ENCODE measurements around the gene ADCY2. TPM values are rescaled to one million over a fixed set of nuclear protein-coding genes. Genes with fewer than 3 reads are reported as not detected.
A peak's percentile ranks its signal among the peaks of the same experiment; 100 is the strongest.
"Not testable (repeated sequence)": the region's sequence is repeated elsewhere in the genome, so short reads cannot be mapped to it uniquely, and the experiment has no call there.

ADCY2 gene
- polyA plus RNA-seq, 3 donors: 4.5 to 6.8 (median 6.3) TPM

DNA sequence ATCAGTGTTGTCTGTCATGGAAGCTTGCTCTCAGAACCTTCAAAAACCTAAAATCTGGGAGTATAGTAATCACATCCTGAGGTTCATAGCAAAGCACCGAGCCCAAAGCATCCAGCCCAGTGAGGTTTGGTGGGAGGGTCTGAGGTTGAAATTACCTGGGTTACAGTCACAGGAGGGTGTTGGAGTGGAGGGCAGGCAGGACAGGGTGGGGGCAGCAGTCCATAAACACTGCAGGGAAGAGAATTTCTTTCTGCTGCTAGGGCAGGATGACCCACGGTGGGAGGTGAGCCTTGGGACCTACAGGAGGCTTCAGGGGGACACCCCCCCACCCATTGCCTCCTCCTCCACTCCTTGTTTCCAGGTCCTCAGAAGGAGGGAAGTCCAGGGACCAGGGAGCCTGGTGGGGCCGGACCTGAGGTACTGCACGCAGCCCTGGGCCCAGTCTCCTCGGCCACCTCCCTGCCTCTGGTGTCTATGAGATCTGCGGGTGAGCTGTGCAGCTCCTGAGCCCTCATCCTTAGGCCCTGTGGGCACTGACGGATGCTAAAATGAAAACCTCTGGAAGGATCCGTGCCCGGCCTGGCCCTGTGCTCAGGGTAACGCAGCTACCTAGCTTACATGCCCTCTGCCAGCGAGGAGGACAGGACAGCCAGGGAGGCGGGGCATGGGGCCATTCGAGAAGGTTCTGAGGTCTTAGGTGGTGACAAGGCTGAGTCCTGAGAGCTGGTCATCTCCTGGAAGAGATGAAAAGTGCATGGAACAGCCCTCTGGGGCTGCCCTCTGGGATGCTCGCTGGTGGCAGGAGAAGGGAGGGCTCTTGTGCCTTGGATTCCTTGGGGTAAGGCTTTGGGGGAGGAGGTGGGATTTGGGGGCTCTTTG, 1.8 kb upstream of the ADCY2 start:
- DNase-seq (ENCODE audit: extremely low read depth in 1 of 11, low read depth in 9 of 11, low spot score in 4 of 11): no peak

DNA sequence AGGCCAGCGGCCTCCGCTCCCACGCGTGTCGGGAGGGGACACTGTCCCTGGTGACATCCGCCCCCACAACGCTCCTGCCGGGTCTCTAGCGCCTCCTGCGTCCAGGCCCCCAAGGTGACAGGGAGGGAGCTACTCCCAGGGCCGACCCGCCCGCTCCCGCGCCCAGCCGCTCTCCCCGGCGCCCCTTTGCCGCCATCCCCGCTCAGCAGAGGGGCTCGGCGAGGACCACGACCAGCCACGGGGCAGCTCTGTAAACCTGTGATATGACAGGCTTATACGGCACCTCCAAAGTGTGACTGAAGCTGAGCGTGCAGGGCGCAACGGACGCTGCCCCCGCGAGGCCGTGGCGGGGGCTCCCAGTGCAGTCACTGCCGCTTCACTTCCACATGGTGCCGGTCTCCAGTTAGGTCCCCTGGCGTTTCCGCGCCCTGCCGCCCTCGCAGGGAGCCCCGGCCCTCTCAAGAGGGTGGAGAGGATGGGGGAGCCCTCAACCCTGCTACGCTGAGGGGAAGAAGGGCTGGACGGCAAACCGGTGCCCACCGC, 978 bp upstream of the ADCY2 start:
- peak in 1 of 11 donors; percentile 7 for DNase-seq (ENCODE audit: extremely low read depth in 1 of 11, low read depth in 9 of 11, low spot score in 4 of 11)

DNA sequence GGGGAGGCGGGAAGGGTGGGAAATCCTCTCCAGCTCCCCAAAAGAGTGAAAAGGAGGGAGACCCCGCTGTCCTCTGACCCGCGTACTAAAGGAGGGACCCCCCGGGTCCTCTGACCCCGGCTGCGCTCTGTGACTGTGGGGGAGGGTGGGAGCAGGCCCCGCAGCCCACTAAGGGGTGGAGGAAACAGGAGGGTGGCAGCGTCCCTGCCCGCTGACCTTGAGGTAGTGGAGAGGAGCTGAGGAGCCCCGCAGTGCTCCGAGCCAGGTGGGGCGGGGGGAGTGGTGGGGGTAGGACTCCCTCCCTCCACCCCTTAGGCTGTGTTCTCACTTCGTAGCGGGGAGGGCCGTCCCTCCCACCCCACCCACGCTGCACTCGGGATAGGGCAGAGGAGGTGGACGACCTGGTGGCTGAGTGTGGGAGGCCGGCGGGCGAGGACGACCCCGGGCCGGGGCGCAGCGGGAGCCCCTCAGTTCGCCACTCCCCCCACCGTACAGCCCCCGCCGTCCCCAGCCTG, 449 bp upstream of the ADCY2 start:
- DNase-seq (ENCODE audit: extremely low read depth in 1 of 11, low read depth in 9 of 11, low spot score in 4 of 11): no peak

DNA sequence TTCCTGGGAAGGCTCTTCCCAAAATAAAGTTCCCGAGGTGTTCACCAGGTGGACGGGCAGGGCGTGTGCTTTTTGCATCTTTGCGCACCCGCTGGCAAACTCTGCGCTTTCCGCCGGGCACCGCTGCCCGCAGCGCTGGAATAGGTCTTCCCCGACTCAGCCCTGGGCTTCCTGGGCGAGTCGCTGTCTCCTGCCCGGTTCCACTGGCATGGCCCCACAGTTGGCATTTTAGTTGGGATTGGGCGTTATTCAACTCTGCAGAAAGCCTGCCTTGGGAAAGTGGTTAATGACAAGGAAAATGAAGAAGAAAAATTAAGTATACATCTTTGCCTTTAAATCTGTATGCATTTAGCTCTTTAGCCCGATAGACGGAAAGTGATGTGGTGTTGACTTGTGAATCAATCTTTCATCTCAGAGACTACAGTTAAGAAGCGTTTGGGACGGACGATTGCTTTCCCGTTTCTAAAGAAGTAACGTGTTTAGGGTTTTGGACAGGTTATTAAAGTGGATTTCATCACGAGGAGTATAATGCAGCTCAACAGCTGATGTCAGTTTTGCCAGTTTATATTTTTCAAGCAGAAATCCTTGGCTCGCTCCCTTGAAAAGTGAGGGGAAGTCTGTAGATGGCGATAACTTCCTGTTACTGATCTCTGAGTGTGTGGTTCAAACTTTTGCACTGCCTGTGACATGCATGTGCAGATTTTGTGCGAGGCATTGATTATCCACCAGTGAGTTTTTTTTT, 946 bp downstream of the ADCY2 start:
- peak in 1 of 11 donors; percentile 44 for DNase-seq (ENCODE audit: extremely low read depth in 1 of 11, low read depth in 9 of 11, low spot score in 4 of 11)

DNA sequence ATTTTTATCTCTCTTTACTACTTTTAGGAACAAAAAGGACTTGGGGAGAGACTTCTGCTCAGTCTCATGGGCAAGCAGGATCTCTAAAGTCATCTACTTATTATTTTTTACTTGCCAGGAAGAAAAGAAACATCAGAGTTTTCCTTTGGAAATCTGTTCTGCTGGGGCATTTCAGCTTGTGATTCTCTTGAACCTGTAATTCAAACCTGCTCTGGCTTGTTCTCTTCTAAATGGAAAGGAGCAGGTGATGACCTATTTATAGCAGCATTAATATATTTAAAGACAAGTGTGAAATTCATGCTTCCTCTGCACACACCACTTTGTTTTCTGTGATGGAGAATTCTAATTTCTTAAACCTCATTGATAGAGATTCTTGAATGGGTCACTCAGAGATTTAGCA, 2.0 kb downstream of the ADCY2 start:
- no peak for DNase-seq (ENCODE audit: extremely low read depth in 1 of 11, low read depth in 9 of 11, low spot score in 4 of 11)

DNA sequence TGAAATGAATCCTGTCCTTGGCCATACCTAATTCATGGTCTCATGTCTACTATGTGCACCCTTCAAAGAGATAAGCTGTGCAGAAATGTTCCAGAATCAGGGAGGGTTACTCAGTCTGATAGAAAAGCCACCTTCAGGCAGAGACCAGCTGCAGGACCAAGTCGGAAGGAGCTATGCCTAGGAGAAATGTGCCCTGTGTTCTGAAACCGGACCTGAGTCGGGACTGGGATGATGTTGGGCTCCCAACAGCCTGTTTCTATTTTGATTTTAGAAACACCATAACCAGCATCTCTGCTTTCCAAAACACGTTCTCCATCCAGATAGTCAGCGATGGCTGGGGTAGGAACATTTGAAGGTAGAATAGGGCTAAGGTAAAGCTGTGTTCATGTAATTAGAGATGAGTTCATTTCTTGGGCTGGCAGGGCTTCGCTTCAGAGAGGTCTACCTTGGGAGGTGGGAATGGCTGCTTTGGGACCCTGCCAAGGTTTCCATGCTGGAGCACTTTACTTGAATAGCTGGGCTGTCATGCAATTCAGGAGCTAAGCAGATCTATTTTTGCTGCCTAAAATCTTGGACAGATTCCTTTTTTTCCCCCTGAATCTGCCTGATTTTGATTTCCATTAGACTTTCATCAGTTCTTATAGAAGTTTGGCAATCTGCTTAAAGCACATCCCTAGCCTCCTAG, 2.8 kb downstream of the ADCY2 start:
- no peak for DNase-seq (ENCODE audit: extremely low read depth in 1 of 11, low read depth in 9 of 11, low spot score in 4 of 11)

DNA sequence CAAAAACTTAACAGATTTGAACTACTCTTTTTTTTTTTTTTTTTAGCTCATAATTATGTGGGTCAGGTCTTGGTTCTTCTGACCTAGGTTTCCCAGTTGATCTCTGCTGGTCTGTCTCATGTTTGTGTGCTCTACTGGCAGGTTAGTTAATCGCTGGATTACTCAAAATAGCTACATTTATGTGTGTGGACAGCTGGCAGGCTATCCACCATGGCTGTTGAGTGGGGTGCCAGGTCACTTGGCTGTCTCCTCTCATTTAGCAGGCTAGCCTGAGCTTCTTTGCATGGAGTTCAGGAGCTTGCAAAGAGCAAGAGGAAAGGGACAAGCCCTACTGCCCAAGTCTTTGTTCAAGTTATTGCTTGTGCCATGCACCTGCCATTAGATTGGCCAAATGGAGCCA, 9.3 kb downstream of the ADCY2 start:
- DNase-seq (ENCODE audit: extremely low read depth in 1 of 11, low read depth in 9 of 11, low spot score in 4 of 11): no peak

DNA sequence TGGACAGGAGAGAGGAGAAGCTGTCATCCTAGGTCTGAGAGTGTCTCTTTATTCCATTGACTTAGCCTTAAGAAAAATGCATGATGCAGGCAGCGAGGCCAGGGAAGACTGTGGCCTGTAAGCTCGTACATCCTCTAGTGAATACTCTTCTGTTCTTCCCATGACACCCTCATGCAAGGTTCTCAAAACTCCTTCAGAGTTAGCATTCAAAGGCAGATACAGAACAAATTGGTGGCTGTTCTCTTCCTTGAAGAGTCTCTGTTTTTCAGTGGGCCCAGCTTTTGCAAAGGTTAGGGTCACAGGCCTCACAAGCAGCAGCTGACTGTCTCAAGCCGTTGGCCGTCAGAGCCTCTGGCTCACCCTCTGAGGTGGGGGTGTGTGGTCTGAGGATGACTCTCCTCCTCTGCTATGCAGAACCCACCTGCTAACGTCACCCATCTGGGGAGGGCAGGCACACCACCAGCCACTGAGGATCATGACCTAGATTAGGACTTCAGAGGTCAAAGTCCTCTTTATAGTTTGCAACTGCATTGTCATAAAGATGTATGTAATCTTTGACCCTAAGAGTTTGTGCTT, 15.1 kb downstream of the ADCY2 start:
- no peak for DNase-seq (ENCODE audit: extremely low read depth in 1 of 11, low read depth in 9 of 11, low spot score in 4 of 11)

DNA sequence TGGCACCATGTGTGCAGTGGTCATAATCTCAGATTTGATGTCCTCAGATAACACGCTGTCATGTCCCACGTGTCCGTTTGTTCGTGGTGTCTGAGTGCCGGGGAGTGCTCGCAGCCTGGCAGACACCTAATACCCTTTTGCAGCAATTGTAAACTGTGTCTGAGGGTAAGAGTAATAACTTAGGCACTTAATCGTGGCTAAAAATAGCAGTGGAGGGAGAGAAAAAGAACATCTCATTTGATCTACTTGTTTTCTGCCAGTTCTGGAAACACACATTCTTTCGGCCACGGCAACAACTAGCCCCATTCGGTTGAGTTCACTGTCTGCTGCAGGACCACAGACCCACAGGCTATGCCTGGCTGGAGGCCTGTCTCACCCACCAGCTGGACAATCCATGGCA, 16.5 kb downstream of the ADCY2 start:
- no peak for DNase-seq (ENCODE audit: extremely low read depth in 1 of 11, low read depth in 9 of 11, low spot score in 4 of 11)

DNA sequence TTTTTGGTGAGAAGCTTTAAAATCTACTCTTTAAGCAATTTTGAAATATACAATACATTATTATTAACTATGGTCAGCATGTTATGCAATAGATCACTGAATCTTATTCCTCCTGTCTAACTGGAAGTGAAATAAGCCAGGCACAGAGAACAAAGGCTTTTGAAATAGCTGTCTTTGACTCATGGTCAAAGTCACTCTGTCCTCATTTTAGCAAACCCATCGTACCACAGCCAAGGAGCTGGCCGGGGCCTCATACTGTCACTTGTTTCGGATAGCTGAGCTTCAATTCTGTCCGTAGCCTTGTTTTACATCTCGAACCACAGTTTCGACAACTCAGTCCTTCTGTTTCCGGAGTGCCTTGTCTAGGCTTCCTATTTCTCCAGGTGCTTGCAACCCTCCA, 19.2 kb downstream of the ADCY2 start:
- DNase-seq (ENCODE audit: extremely low read depth in 1 of 11, low read depth in 9 of 11, low spot score in 4 of 11): no peak

DNA sequence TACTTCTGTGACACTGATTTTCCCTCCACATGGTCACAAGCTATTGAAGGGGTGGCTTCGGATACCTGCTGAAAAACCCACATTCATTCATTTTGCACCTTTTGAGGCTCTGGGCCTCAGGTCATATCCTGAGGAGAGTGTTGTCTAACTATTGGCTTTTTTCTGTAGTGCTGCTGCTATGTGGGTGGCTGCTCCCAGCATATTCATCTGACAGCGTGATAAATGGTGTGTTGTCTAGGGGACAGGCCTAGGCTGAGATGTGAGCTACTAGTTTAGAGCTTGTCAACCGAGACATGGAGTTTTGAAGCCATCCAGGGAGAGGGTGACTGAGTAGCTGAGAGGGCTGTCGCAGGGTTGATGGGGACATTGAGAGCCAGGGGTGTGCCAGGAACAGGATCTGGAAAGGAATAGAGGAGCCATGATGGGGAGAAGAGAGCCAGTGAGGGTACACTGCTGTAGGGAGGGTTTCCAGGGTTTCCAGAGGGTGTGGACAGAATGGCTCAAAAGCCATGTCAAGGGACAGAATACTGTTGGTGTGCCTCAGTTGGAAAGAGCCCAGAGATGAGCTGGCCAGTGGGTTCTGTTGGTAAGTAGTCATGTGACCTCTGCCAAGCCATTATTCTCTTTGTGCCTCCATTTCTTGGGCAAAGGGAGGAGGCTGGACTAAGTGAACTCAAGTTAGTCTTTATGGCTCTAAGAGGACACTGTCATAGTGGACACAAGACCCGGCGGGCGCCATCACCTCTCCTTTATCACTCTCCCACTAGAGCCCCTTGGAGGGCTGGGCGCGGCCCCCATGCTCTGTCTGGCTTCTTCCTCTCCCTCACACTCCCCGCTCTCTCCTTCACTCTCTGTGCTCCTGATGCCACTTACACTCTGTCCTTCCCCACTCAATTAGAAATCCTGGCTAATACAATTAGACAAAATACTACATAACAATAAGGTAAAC, 19.9 kb downstream of the ADCY2 start:
- no peak for DNase-seq (ENCODE audit: extremely low read depth in 1 of 11, low read depth in 9 of 11, low spot score in 4 of 11)

DNA sequence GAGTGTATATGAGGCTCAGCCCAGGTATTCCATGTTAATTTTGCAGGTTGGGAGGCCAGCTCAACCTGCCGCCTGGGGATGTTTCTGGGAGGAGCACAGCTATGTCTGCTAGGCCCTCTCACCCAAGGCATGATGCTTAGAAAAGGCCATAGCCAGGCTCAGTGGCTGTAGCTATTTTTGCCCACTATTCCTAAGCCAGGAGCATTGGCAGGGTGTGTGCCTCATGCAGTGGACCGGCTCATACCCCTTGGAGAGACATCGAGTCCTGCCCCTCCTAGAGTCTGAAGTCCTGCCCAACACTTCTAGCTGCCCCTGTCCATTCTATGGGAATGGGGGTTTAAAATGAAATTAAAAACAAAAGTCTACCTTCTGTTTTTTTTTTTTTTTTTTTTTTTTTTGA, 22.3 kb downstream of the ADCY2 start:
- DNase-seq (ENCODE audit: extremely low read depth in 1 of 11, low read depth in 9 of 11, low spot score in 4 of 11): no peak

DNA sequence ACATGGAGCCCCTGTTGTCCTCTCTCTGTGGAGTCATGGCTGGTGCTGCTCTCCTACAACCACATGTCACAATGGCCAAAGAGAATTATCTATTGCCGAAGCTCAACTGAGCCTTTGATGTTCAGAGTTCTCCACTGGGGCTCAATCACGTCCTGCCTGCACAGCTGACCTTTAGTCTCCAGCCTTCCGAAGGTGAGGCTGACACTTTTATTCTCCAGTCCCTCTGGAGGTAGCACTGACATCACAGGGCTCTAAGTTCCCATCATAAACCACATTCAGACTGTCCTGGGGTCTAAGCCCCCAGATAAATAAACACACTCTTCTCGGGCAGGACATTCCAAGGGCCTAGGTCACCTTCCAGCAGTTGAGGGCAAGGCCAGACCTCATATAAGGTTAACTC, 23.4 kb downstream of the ADCY2 start:
- DNase-seq (ENCODE audit: extremely low read depth in 1 of 11, low read depth in 9 of 11, low spot score in 4 of 11): no peak

DNA sequence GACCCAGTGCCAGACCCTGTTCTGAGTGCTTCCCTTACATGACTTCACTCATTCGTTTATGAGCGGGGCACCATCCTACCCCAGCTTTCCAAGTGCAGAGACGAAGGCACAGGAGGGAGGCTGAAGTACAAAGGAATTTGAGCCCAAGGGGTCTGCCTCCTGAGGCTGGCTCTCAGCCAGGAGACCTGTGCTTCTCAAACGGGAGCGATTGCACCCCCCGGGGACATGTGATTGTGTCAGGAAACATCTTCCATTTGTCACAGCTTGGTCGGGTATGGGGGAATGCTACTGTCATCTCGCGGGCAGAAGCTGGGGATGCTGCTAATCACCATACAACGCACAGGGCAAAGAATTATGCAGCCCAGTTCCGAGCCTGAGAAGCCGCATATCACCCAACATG, 23.9 kb downstream of the ADCY2 start:
- no peak for DNase-seq (ENCODE audit: extremely low read depth in 1 of 11, low read depth in 9 of 11, low spot score in 4 of 11)

DNA sequence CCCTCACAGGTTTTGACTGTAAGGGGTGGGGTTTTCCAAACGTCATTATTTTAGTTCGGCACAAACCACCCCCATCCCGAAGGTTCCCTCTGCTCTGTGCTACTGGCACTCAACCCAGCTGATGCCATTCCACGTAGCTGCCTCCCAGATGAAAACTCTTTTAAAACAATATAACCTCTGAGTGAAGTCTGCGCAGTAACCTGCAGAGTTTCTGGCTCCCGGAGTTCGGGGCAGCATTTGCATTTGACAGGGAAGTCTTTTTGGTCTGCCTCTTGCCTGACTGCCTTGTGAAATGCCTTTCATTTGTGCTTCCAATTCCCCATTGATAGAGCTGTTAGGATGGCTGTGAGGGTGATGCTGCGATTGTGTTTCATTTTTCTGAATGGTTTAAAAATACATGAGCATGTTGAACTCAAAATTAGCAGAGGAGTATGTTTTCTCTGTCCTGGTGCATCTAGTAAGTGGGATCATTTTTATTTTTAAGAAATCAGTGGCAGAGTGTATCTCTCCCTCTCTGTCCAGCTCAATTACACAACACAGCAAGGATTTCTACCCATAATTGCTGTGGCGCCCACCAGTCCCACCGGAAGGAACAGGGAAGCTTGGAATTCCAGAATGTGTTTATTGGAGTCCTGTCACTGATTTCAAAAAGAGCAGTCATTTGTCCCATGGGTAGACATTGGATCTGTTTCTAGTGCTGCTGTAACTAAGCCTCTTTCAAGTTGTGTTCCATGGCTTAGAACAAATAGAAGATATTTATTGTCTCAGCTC, 24.8 kb downstream of the ADCY2 start:
- DNase-seq (ENCODE audit: extremely low read depth in 1 of 11, low read depth in 9 of 11, low spot score in 4 of 11): no peak

DNA sequence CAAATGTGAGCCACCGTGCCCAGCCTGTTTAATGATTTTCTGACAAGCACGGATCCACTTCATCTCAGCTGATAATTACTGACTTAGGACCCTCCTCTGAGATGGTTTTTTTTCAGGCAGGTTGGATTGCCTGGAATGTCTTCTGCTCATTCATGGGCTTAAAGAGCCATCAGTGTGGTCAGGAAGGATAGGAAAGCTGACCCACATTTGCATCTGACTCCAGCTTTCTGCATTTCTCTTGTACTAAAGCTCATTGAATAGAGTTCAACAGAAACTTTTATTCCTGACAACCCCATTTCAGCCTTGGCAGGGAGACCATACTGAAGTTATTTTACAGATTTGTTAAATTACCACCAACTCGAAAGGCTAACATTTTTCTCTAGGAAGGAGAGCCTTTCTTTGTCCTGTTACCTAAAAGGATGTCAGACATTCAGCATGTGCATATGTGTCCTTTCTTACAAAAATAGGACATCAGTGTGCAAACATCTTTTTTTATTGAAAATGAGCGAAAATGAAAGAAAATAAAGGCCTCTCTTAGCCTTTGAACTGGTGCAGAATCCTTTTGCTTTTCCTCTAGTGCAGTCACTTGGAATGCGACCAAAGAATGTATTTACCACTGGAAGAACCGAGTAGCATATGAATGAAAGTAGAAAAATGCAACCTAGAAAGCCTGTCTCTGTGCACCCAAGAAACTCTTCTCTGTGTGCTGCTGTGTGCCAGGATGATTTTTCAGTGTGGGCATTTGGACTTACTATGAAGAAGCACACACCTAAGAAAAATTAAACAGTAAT, 26.6 kb downstream of the ADCY2 start:
- no peak for DNase-seq (ENCODE audit: extremely low read depth in 1 of 11, low read depth in 9 of 11, low spot score in 4 of 11)

DNA sequence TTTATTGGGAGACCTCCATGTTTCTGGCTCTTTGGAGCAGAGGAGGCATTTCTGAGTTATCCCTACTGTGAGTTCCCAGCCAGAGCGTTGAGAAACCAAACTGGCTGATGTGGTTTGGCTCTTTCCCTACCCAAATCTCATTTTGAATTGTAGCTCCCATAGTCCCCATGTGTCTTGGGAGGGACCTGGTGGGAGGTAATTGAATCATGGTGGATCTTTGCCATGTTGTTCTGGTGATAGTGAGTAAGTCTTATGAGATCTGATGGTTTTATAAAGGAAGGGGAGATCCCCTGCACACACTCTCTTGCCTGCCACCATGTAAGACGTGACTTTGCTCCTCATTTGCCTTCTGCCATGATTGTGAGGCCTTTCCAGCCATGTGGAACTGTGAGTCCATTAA, 27.3 kb downstream of the ADCY2 start:
- not testable (repeated sequence) for DNase-seq (ENCODE audit: extremely low read depth in 1 of 11, low read depth in 9 of 11, low spot score in 4 of 11)
